HAP-1 (cell line): ENCODE data around the gene NTM.
"Not testable (repeated sequence)": the region's sequence is repeated elsewhere in the genome, so short reads cannot be mapped to it uniquely, and the experiment has no call there.

Experiments
- DNase-seq, 2 experiments: peaks; one replicate each; pipeline ENCODE4 v3.0.0-alpha.2; 2016 to 2020; ENCODE audit warnings: low spot score in 2 of 2
- H3K27me3 ChIP-seq: fragments of 250-450 bp; sonication (Bioruptor Pico); 2 replicates; pipeline ENCODE4 v1.5.1; 2020; ENCODE audit warnings: low read depth, mild to moderate bottlenecking, moderate library complexity
- H3K36me3 ChIP-seq: fragments of 250-450 bp; sonication (Bioruptor Pico); replicated peaks from 2 replicates; pipeline ENCODE4 v1.5.1; 2020; ENCODE audit warnings: mild to moderate bottlenecking
- H3K4me1 ChIP-seq: fragments of 250-450 bp; sonication (Bioruptor Pico); 2 replicates; pipeline ENCODE4 v1.5.1; 2020; ENCODE audit warnings: mild to moderate bottlenecking
- H3K4me3 ChIP-seq: fragments of 250-450 bp; sonication (Bioruptor Pico); 2 replicates; pipeline ENCODE4 v1.5.1; 2020; ENCODE audit warnings: mild to moderate bottlenecking, moderate library complexity
- H3K9me3 ChIP-seq: fragments of 250-450 bp; sonication (Bioruptor Pico); 2 replicates; pipeline ENCODE4 v1.5.1; 2020; ENCODE audit warnings: mild to moderate bottlenecking, moderate library complexity
- in situ Hi-C: fragments of 300-500 bp; cut with MboI; formaldehyde crosslinking; loops from 3 replicates; pipeline ENCODE4 v1.14.3; 2020; ENCODE audit warnings: low sequenced_read_pairs, inconsistent platforms, mixed read lengths

The NTM gene

DNA sequence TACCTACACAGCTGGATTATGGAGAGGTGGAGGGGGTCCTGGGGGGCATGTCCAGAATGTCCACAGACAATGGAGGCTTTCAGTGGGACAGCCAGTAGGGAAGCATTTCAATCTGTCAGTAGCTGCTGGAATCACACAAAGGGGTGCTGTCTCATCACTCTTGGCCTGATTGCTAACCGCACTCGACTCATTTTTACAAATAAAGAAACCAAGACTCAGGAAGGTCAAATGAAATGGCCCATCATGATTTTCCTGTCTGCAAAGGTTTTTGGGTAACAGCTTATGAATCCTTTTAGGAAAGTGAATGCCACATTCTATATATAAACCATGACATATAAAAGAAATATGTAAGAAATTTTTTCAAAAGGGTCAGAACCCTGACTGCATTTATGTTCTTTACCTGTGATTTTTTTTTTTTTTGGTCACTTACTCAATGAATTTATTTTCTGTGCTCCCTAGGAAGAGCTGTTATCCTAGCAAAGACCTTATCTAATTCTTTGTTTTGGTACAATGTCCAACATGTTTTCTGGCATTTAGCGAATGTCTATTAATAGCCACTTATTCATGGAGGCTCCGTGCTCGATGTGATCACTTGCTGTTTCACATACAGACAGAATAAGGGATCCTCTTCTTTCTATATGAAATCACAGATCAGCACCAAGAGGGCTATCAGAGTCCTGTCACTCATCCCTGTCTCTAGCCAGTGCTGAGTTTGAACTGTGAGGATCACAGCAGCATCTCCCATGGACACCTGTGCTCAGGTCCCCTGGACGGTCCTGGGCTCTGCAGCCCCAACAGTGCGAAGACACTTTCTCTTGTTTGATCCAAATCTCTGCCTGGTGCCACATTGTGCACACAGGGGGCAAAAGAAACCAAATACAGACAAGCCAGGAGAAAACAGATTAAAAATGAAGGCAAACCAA lies 979.7 kb downstream of the NTM start:
- in situ Hi-C loops = no loop called here
- no peak for DNase-seq

DNA sequence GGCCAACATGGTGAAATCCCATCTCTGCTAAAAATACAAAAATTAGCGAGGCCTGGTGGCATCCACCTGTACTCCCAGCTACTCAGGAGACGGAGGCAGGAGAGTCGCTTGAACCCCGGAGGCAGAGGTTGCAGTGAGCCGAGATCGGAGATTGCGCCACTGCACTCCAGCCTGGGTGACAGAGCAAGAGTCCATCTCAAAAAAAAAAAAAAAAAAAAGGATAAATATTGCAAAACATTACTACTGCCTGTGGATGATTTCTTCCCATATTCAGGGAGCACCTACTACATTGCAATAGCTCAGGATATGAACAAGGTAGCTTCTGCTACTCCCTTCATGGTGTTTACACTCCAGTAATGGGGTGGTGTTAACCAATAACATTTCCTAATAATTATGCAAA lies 980.6 kb downstream of the NTM start:
- Histone ChIP-seq H3K4me1 (no peaks in the 10 kb centered on the region), H3K36me3 (no peaks in the 10 kb centered on the region), H3K27me3 (no peaks in the 10 kb centered on the region), H3K9me3 (no peaks in the 10 kb centered on the region), H3K4me3 (no peak overlapping the region)
- in situ Hi-C loops = no loop called here
- no peak for DNase-seq

More for the DNA sequence above, 979.7 kb downstream of the NTM start:
- H3K27me3 ChIP-seq = no peaks in the 10 kb centered on the region
- H3K9me3 ChIP-seq = no peaks in the 10 kb centered on the region
- H3K4me1 ChIP-seq = no peaks in the 10 kb centered on the region
- H3K36me3 ChIP-seq = no peaks in the 10 kb centered on the region
- H3K4me3 ChIP-seq = no peak overlapping the region

DNA sequence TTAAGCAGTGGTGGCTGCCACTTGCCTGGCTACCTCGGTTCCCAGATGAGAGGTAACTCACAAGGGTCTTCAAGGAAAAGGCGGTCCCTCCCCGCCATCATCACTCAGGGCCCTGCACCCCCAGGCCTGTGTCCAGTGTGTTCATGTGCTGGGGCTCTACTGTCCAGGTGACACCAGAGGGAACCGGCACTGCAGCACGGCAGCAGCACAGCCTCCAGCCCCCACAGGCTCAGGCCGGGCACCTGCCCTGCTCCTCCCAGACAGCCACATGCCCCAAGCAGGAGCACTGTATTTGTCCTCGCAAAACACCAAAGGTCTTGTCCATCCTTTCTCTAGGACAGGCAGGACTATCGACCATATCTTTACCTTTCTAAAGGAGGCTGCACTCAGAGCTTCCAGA lies 982.1 kb downstream of the NTM start:
- no peaks in the 10 kb centered on the region for H3K36me3 ChIP-seq
- no peaks in the 10 kb centered on the region for H3K4me1 ChIP-seq
- in situ Hi-C loops = no loop called here
- no peak for DNase-seq
- H3K4me3 ChIP-seq = no peak overlapping the region
- H3K27me3 ChIP-seq = no peaks in the 10 kb centered on the region
- H3K9me3 ChIP-seq = no peaks in the 10 kb centered on the region

DNA sequence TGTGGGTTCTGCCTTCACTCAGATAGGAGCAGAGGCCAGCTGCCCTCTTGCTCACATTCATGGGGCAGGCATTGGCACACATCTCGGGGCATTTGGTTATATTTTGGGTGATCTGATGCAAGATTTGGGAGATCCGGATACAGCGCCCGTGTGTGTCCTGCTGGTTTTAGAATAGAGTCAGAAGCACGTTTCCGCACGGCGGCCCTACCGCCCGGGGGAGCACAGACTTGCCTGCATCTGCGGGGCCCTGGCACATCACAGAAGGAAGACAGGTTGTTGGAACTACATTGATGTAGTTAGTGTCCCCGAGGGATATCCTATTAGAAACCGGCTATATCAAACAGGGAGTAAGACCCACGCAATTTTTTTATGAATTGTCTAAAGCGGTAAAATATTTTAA lies 982.8 kb downstream of the NTM start:
- Histone ChIP-seq H3K9me3 (no peaks in the 10 kb centered on the region), H3K4me1 (no peaks in the 10 kb centered on the region), H3K27me3 (no peaks in the 10 kb centered on the region), H3K4me3 (no peak overlapping the region), H3K36me3 (no peaks in the 10 kb centered on the region)
- in situ Hi-C loops = no loop called here
- DNase-seq = no peak

DNA sequence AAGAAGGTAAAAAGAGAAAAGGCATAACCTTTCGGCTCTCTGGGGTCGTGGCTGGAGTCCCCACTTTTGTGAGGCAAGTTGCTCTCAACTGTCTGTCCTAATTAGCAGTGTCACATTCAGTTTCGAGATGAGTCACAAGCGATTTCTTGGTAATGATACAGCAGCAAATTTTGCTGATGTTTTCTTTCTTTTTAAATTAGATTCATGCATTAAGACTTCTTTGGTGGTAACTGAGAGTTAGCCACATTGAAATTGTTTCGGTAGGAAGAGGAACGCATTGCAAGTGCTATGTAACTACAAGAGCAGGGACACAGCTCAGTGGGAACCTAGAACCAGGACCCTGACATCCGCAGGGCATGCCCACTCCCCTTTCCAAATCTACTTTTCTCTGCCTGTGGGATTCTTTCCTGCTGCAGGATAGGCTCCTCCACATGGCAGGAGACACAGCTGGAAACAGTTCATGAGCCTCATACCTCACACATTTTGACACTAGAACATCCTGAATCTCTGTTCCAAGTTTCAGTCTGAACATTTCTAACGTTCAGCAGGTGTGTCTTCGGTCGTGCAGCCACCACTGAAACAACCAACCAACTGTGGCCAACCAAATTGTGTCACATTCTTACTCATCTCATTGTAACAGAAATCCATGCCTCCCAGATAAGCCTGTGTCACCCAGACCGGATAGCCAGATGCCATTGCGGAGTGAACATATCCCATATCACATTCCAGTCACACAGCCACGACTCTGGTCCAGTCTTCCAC lies 987.6 kb downstream of the NTM start:
- no peak overlapping the region for H3K4me3 ChIP-seq

DNA sequence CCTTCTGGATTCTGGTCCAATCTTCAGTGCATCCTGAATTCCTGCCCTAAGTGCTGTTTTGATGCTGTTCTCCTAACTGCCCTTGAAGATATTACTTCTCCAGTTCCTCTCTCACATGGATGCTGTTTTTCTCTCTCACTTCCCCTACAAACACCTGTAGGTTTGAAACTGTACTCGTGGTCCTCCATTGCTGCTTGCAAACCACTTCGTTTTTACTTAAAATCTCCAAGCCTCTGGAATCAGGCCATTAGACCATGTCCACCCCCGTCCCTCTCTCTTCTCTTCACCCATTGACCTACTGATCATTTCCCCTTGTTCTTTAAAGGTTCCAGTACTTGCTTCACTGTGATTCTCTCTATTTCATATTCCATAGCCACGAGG lies 988.1 kb downstream of the NTM start:
- in situ Hi-C loops = no loop called here
- H3K4me3 ChIP-seq = no peak overlapping the region
- no peaks in the 10 kb centered on the region for H3K27me3 ChIP-seq
- H3K36me3 ChIP-seq = no peaks in the 10 kb centered on the region
- no peak for DNase-seq
- H3K4me1 ChIP-seq = no peaks in the 10 kb centered on the region
- no peaks in the 10 kb centered on the region for H3K9me3 ChIP-seq

More for the DNA sequence above, 987.6 kb downstream of the NTM start:
- Histone ChIP-seq H3K36me3 (no peaks in the 10 kb centered on the region), H3K27me3 (no peaks in the 10 kb centered on the region), H3K4me1 (no peaks in the 10 kb centered on the region), H3K9me3 (no peaks in the 10 kb centered on the region)
- DNase-seq = no peak
- in situ Hi-C loops = no loop called here

DNA sequence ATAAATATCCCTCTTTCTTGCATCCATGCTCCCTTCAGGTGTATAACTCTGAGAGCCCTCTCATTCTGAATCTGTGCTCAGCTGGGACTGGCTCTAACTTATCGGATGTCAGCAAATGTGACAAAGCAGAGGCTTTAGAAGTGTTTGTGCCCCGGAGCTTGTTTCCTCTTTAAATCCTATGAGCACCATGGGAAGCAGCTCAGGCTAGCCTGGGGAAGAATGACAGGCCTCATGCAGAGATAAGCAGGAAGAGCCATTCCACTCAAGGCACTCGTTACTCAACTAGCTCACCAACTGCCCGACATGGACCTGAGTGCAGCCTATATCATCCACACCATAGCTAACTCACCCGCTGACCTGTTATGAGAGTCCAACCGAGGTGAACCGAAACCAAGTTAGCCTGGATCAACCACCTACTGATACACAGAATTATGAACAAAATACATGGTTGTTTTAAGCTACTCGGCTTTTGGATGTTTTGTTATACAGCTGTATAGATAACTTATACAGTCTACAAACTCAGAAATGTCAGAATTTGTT lies 990.7 kb downstream of the NTM start:
- no peak for DNase-seq
- in situ Hi-C loops = no loop called here
- Histone ChIP-seq H3K4me3 (no peak overlapping the region), H3K27me3 (no peaks in the 10 kb centered on the region), H3K9me3 (no peaks in the 10 kb centered on the region), H3K36me3 (no peaks in the 10 kb centered on the region), H3K4me1 (no peaks in the 10 kb centered on the region)

DNA sequence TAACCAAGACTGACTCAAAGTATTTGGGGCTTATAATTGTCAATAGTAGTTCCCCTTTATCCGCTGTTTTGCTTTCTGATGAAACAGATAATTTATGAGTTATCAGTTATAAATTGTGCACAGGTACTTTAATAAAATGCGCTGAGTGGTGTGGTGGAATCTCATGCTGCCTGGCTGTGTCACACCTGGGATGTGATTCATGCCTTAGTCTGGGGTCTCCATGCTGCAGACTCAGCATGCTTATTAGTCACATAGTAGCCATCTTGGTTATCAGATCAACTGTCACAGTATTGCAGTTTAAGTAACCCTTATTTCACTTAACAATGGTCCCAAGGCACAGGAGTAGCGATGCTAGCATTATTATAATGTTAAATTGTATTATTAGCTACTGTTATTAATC lies 995.2 kb downstream of the NTM start:
- Histone ChIP-seq H3K4me3 (no peak overlapping the region), H3K27me3 (no peaks in the 10 kb centered on the region), H3K36me3 (no peaks in the 10 kb centered on the region), H3K4me1 (no peaks in the 10 kb centered on the region), H3K9me3 (no peaks in the 10 kb centered on the region)
- in situ Hi-C loops = no loop called here
- DNase-seq = no peak

DNA sequence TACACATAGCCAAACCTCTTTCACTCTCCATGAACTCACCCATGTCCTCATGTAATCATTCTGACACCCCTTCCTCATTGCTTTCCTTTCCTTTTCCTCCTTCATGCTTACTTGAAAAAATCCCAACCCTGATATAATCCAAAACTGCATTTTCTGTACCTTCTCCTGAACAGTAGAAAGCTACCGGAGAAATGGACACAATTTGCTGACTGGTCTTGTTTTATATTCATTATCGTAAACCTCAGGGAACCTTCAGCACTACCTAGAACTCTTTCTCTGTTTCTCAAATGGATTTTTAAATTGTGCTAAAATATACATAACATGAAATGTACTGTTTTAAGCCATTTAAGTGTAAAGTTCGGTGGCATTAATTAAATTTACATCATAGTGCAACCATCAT lies 996.9 kb downstream of the NTM start:
- no peaks in the 10 kb centered on the region for H3K9me3 ChIP-seq
- H3K4me3 ChIP-seq = no peak overlapping the region
- H3K36me3 ChIP-seq = no peaks in the 10 kb centered on the region
- H3K4me1 ChIP-seq = no peaks in the 10 kb centered on the region
- DNase-seq = no peak
- in situ Hi-C loops = no loop called here
- no peaks in the 10 kb centered on the region for H3K27me3 ChIP-seq

DNA sequence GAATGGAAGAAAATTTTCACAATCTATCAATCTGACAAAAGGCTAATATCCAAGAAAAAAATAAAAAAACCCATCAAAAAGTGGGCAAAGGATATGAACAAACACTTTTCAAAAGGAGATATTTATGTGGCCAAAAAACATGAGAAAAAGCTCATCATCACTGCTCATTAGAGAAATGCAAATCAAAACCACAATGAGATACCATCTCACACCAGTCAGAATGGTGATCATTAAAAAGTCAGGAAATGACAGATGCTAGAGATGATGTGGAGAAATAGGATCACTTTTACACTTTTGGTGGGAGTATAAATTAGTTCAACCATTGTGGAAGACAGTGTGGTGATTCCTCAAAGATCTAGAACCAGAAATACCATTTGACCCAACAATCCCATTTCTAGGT lies 999.7 kb downstream of the NTM start:
- H3K4me3 ChIP-seq, H3K9me3 ChIP-seq, in situ Hi-C loops, H3K4me1 ChIP-seq, DNase-seq, H3K36me3 ChIP-seq, H3K27me3 ChIP-seq: not testable (repeated sequence)

DNA sequence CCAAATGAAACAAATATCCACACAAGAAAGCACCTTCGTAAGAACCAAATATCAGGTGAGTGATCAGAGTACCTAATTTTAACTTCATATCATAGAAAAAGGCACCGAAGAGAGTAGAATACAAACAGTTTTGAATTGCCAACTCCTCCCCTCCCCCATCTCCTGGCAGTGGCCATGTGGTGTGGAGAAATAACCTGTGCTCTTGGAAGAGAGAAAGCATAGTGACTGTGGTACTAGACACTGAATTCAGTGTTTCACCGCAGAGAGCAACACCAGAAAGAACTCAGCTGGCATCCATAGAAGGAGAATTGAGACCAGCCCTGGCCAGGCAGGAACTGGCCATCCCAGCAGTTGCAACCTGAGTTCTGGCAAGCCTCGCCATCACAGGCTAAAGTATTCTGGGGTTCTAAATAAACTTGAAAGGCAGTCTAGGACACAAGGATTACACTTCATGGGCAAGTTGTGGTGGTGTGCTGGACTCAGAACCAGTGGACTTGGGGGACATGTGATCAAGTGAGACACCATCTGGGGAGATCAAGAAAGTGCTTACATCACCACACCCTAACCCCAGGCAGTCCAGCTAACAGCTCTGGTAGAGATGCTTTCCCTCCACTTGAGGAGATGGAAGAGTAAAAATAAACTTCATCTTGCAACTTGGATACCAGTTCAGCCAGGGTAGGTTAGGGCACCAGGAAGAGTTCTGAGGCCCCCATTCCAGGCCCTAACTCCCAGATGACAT lies 1003.2 kb downstream of the NTM start:
- DNase-seq = no peak
- in situ Hi-C loops = no loop called here
- Histone ChIP-seq H3K4me1 (no peaks in the 10 kb centered on the region), H3K36me3 (no peaks in the 10 kb centered on the region), H3K27me3 (no peaks in the 10 kb centered on the region), H3K4me3 (no peak overlapping the region), H3K9me3 (peaks cover 2% of the 10 kb centered on the region; the same call in 1 of the 2 replicates)

DNA sequence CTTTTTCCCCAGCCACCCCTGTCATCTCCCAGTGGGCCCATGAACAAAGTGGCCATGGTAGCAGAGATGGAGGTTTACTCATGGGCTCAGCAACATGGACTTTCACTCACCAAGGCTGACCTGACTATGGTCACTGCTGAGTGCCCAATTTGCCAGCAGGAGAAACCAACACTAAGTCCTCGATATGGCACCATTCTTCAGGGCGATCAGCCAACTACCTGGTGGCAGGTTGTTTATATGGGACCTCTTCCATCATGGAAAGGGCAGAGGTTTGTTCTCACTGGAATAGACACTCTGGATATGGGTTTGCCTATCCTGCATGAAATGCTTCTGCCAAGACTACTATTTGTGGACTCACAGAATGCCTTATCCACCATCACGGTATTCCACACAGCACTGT lies 1009.1 kb downstream of the NTM start:
- no peaks in the 10 kb centered on the region for H3K4me1 ChIP-seq
- H3K9me3 ChIP-seq = no peaks in the 10 kb centered on the region

More for the DNA sequence above, 1009.1 kb downstream of the NTM start:
- DNase-seq = no peak
- Histone ChIP-seq H3K27me3 (no peaks in the 10 kb centered on the region), H3K4me3 (no peak overlapping the region), H3K36me3 (no peaks in the 10 kb centered on the region)
- in situ Hi-C loops = no loop called here
